Activated B cell treated with CpG ODN at 0.5 μM for 24 hours (primary cell): Measurements from ENCODE around the gene SUMF1. TPM values are rescaled to one million over a fixed set of nuclear protein-coding genes. Genes with fewer than 3 reads are reported as not detected.

Source experiments
- ATAC-seq: fragments of 200-7000 bp; cut with Tn5 transposase; one replicate; pipeline ENCODE4 v1.10.0; 2021; ENCODE audit warnings: low read depth, mild to moderate bottlenecking, moderate library complexity
- CTCF ChIA-PET: fragments of 350-600 bp; sonication (Branson Sonifier 250); formaldehyde crosslinking; loops from one replicate; lab custom pipeline; 2021; ENCODE audit warnings: antibody characterized with exemption; lab: Charles Lee
- POLR2A ChIA-PET: fragments of 350-600 bp; sonication (Branson Sonifier 250); formaldehyde crosslinking; loops from one replicate; lab custom pipeline; 2021; ENCODE audit warnings: antibody characterized with exemption; lab: Charles Lee
- DNase-seq: peaks from one replicate; pipeline ENCODE4 v3.0.0; 2022
- H3K27ac Mint-ChIP-seq: one replicate; pipeline ENCODE4 v1.8.0; 2020; ENCODE audit warnings: mixed read lengths
- H3K27me3 Mint-ChIP-seq: one replicate; pipeline ENCODE4 v1.8.0; 2021; ENCODE audit warnings: mixed read lengths
- H3K36me3 Mint-ChIP-seq: one replicate; pipeline ENCODE4 v1.8.0; 2021; ENCODE audit warnings: low read depth, mixed read lengths
- H3K4me1 Mint-ChIP-seq: one replicate; pipeline ENCODE4 v1.8.0; 2021; ENCODE audit warnings: mixed read lengths
- H3K4me3 Mint-ChIP-seq: one replicate; pipeline ENCODE4 v1.8.0; 2020; ENCODE audit warnings: mild to moderate bottlenecking, mixed read lengths
- H3K9me3 Mint-ChIP-seq: one replicate; pipeline ENCODE4 v1.8.0; 2020; ENCODE audit warnings: mixed read lengths
- CTCF ChIP-seq: fragments of 200-600 bp; IDR thresholded peaks from one replicate; pipeline ENCODE4 v1.8.0; 2022; ENCODE audit warnings: antibody characterized with exemption, mild to moderate bottlenecking
- intact Hi-C: fragments of 100-400 bp; cut with micrococcal nuclease; formaldehyde crosslinking; loops from one replicate; pipeline ENCODE4 v1.15.1; 2024
- total RNA-seq: library from RNA; stranded (reverse); gene quantifications from 2 replicates; pipeline ENCODE4 v1.2.3, GENCODE V29; 2022

Gene SUMF1
- total RNA-seq, 1 donor from 2014 or later: 20.7 TPM

GRCh38 chr3:4492208-4493013, 25.3 kb upstream of the SUMF1 start:
- CTCF ChIA-PET: interaction anchor here (0.8 to 3.7 kb wide), 5 partner anchors 11 to 142 kb away, joined by 3 to 14 read pairs (median 7); no protein-coding TSS in a partner anchor
- DNase-seq: peak; percentile 33
- Mint-ChIP-seq H3K27me3 (no peaks in the 10 kb centered on the region), H3K27ac (peak overlapping the region; percentile 92), H3K4me3 (peak overlapping the region; percentile 93), H3K4me1 (peaks cover 42% of the 10 kb centered on the region), H3K36me3 (peaks cover 30% of the 10 kb centered on the region), H3K9me3 (no peaks in the 10 kb centered on the region)
- TF ChIP-seq CTCF: no peak
- POLR2A ChIA-PET: interaction anchor here (0.5 to 6.2 kb wide), 35 partner anchors 12 to 1370 kb away, joined by 3 to 288 read pairs (median 4); partner anchors contain the start of genes EDEM1 and SUMF1
- peak; percentile 19 for ATAC-seq
- intact Hi-C loops: loop anchor here (1.0 to 10.0 kb wide), 13 partner anchors 12 to 1366 kb away; partner anchors contain the start of genes ARL8B, EDEM1, SETMAR and SUMF1

GRCh38 chr3:4491855-4492207, 24.8 kb upstream of the SUMF1 start:
- Mint-ChIP-seq H3K27ac (no peak overlapping the region), H3K9me3 (no peaks in the 10 kb centered on the region), H3K27me3 (no peaks in the 10 kb centered on the region), H3K4me3 (peak overlapping the region; percentile 93), H3K36me3 (peaks cover 25% of the 10 kb centered on the region), H3K4me1 (peaks cover 36% of the 10 kb centered on the region)
- intact Hi-C loops: loop anchor here (2.0 to 10.0 kb wide), 4 partner anchors 65 to 1365 kb away; partner anchors contain the start of gene TRNT1
- ATAC-seq (no peak), DNase-seq (no peak)
- POLR2A ChIA-PET: interaction anchor here (0.5 to 6.2 kb wide), 6 partner anchors 11 to 142 kb away, joined by 3 to 288 read pairs (median 63); partner anchors contain the start of gene SUMF1
- CTCF ChIA-PET: interaction anchor here (0.8 to 3.7 kb wide), 3 partner anchors 26 to 142 kb away, joined by 3 to 14 read pairs (median 7); no protein-coding TSS in a partner anchor
- no peak for TF ChIP-seq CTCF

- Mint-ChIP-seq H3K4me3 (no peak overlapping the region), H3K27ac (no peak overlapping the region), H3K9me3 (no peaks in the 10 kb centered on the region), H3K4me1 (peaks cover 14% of the 10 kb centered on the region), H3K36me3 (no peaks in the 10 kb centered on the region), H3K27me3 (no peaks in the 10 kb centered on the region)
- DNase-seq (no peak), ATAC-seq (no peak)
- intact Hi-C loops: no loop called here
- POLR2A ChIA-PET: interaction anchor here (1.6 kb wide), 1 partner anchor 15 kb away, joined by 5 read pairs; the partner anchor contains the start of gene ITPR1
- CTCF ChIA-PET: no interaction called here
- TF ChIP-seq CTCF: no peak
Observed at GRCh38 chr3:4478261-4478660, 11.2 kb upstream of the SUMF1 start.

- H3K9me3 Mint-ChIP-seq: no peaks in the 10 kb centered on the region
- ATAC-seq (no peak), DNase-seq (no peak)
- ChIA-PET CTCF (no interaction called here), POLR2A (interaction anchor here (1.5 to 4.1 kb wide), 2 partner anchors 9 to 17 kb away, joined by 3 to 38 read pairs; partner anchors contain the start of genes ITPR1 and SUMF1)
- peaks cover 14% of the 10 kb centered on the region for H3K4me1 Mint-ChIP-seq
- H3K36me3 Mint-ChIP-seq: no peaks in the 10 kb centered on the region
- H3K27ac Mint-ChIP-seq: no peak overlapping the region
- H3K27me3 Mint-ChIP-seq: no peaks in the 10 kb centered on the region
- H3K4me3 Mint-ChIP-seq: no peak overlapping the region
- intact Hi-C loops: no loop called here
- TF ChIP-seq CTCF: no peak
Observed at GRCh38 chr3:4476496-4476895, 9.4 kb upstream of the SUMF1 start.

GRCh38 chr3:4475804-4476203, 8.7 kb upstream of the SUMF1 start:
- Mint-ChIP-seq H3K36me3 (no peaks in the 10 kb centered on the region), H3K4me1 (peaks cover 14% of the 10 kb centered on the region), H3K27me3 (no peaks in the 10 kb centered on the region), H3K9me3 (no peaks in the 10 kb centered on the region), H3K4me3 (no peak overlapping the region), H3K27ac (no peak overlapping the region)
- no peak for TF ChIP-seq CTCF
- intact Hi-C loops: no loop called here
- POLR2A ChIA-PET: interaction anchor here (0.7 to 4.1 kb wide), 3 partner anchors 8 to 33 kb away, joined by 3 to 38 read pairs (median 12); partner anchors contain the start of genes ITPR1 and SUMF1
- no peak for DNase-seq
- CTCF ChIA-PET: no interaction called here
- no peak for ATAC-seq
